SW480 (cell line): ENCODE data around the gene PLCB3.
"Not testable (repeated sequence)": the region's sequence is repeated elsewhere in the genome, so short reads cannot be mapped to it uniquely, and the experiment has no call there.

Experiments used
- DNase-seq: peaks from one replicate; pipeline ENCODE4 v3.0.0-alpha.2; 2016; ENCODE audit warnings: low spot score

Gene PLCB3

DNA sequence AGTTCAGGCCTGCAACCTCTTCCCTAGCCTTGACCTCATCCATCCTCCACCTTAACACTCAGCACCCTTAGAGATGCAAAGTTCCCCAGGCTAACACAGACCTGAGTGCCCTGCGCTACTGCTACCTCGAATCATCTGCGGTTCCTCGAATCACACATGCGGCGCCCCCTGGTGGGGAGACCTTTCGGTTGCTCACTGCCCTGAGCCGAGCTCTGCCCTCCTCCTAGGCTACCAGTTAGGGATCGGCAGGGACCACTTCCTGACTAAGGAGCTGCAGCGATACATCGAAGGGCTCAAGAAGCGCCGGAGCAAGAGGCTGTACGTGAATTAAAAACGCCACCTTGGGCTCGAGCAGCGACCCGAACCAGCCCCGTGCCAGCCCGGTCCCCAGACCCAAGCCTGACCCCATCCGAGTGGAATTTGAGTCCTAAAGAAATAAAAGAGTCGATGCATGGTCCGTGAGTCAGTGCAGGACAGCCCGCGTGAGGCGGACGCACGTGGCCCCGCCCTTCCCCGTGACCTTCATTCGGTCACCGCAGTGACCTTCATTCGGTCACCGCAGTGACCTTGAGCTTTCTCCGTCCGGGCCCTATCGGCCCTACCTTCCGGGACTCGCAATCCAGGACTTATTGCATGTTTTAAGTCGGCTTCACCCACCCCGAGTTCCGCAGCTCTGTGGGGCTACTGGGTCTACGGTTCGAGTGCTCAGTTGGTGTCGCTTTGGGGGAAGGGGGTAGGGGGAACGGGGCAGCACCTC, 53.2 kb downstream of the PLCB3 start:
- DNase-seq, result peak; percentile 93

DNA sequence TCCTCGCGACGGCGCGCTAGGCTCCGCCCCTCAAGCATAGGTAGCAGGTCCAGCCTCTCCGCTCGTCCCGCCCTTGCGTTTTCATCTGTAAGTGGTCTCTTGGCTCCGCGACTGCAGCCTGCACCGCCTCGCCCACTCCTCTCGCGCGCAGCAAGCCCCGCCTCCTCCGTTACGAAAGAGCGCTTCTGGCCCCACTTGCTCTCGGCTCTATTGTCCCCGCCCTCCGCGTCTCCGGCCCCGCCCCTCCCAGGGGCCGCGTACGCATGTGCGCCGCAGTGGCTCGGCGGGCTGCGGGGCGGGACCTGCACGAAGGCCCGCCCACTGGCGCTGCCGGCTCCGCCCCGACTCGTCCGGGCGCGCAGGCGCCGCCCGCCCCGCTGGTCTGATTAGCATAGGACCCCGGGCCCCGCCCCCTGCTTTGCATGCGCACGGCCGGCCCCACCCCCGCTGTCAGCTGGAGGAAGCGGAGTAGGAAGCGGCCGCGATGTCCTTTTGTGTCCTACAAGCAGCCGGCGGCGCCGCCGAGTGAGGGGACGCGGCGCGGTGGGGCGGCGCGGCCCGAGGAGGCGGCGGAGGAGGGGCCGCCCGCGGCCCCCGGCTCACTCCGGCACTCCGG, 53.9 kb downstream of the PLCB3 start, which contains the start of gene ESRRA:
ESRRA (plus strand) TSS at position 450 of the 616 bp plus-strand sequence. CDS start 1,656 bp downstream, outside the sequence.
- DNase-seq, result peak; percentile 99

DNA sequence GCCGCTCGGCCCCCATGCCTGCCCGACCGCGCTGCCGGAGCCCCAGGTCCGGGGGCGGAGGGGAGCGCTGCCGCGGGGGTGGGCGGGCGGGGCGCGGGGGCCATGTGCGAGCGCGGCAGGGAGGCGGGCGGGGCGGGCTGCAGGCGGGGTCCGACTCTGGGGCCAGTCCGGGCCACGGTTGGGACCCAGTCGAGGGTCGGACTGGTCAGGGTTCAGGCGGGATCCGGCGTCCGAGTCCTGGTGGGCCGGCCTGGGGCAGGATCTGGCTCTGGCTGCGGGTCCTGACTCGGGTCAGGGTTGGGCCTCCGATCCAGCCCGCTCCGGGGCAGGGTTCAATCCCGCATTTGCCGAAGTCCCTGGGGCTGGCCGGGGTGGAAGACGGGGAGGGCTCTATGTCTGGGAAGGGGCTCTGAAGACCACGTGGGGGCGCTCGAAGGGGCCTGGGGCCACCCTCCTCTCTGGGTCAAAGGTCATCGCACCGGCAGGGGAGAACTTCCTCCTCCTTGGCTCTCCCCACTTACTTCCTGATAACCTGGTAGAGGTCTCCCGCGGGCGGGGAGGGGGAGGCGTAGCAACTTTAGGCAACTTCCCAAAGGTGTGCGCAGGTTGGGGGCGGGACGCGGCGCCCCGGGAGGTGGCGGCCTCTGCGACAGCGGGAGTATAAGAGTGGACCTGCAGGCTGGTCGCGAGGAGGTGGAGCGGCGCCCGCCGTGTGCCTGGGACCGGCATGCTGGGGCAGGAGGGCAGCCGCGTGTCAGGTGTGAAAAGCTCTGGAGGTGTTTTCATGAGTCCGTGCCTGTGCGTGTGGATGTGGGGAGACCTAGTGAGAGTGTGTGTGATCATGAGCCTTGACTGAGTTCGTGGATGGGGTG, 54.6 kb downstream of the PLCB3 start:
- peak; percentile 74 for DNase-seq

DNA sequence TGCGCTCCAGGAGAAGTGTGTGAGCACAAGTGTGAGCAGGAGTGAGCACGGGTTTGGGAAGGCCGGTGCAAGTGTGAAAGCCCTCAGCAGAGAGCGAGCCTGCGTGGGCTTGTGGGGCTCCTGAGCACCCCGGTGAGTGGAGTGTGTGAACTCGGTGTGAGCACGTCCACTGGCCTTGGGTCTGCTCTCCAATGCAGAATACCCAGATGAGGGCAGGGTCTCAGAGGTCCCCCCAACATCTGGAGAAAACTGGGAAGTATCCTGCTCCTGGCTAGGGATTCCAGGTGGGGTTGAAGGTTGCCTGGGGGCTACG, 55.2 kb downstream of the PLCB3 start:
- DNase-seq, result no peak

DNA sequence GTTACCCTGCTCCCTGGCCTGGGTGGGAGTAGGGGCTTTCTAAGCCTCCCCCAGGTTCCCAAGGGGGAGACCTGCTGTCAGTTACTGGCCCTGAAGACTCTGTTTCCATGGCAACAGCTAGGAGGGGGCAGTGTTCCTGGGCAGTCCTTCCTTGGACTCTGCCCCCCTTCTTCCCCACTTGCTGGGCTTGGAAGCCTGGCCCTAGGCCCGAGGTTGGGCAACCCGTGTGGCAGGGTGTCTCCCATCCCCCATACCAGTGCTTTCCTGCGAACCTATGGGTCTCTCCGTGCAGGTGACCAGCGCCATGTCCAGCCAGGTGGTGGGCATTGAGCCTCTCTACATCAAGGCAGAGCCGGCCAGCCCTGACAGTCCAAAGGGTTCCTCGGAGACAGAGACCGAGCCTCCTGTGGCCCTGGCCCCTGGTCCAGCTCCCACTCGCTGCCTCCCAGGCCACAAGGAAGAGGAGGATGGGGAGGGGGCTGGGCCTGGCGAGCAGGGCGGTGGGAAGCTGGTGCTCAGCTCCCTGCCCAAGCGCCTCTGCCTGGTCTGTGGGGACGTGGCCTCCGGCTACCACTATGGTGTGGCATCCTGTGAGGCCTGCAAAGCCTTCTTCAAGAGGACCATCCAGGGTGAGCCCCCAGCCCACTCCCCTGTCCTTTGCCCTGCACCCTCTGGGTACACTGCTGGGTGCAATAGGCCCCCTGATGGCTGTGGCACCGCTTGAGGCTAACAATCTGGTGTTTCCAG, 55.7 kb downstream of the PLCB3 start:
- no peak for DNase-seq

DNA sequence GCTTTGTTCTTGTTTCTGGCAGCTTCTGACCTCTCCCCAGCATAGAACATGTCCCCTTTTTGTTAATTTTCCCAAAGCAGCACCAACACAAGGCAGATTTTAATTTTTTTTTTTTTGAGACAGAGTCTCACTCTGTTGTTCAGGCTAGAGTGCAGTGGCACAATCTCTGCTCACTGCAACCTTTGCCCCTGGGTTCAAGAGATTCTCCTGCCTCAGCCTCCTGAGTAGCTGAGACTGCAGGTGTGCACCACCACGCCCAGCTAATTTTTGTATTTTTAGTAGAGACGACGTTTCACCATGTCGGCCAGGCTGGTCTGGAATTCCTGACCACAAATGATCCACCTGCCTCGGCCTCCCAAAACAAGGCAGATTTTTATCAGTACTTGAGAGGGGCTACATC, 56.5 kb downstream of the PLCB3 start:
- DNase-seq, result not testable (repeated sequence)

DNA sequence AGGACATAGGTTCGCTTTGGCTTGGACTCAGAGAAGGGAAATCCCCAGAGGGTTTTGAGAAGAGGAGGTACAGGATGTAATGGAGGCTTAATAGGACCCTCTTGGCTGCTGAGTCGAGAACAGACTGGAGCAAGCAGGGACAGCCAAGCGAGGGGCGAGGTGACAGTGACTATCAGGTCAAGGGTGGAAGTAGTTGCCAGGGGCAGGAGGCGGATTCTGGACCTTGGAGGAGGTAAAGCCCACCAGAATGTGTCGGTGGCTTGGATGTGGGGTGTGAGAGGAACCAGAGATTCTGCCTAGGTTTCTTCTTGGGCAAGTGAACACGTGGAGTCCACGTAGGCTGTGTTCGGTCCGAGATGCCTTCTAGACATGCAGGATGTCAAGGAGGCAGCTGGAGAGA, 61.6 kb downstream of the PLCB3 start:
- no peak for DNase-seq

DNA sequence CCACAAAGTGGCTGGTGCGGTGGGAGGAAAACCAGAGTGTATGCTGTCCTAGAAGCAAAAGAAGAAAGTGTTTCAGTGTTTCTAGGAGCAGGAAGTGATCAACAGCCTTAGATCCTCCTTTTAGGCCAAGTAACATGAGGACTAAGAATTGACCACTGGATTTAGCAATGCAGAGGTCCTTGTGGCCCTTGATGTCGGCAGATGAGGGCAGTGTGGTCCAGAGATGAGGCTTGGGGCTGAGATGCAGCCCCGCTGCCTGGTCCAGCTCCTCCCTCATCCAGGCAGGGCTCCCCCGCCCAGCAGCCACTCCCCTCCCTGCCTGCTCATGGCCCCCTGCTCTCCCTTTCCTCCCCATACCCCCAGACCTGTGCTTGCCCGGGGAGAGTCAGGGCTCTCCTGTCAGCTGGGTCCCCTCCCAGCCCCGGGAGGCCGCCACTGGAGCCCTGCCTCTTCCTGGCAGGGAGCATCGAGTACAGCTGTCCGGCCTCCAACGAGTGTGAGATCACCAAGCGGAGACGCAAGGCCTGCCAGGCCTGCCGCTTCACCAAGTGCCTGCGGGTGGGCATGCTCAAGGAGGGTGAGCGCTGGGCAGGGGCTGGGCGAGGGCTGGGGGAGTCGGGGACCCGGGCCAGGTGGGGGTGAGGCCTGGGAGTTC, 62.3 kb downstream of the PLCB3 start:
- DNase-seq, result no peak

DNA sequence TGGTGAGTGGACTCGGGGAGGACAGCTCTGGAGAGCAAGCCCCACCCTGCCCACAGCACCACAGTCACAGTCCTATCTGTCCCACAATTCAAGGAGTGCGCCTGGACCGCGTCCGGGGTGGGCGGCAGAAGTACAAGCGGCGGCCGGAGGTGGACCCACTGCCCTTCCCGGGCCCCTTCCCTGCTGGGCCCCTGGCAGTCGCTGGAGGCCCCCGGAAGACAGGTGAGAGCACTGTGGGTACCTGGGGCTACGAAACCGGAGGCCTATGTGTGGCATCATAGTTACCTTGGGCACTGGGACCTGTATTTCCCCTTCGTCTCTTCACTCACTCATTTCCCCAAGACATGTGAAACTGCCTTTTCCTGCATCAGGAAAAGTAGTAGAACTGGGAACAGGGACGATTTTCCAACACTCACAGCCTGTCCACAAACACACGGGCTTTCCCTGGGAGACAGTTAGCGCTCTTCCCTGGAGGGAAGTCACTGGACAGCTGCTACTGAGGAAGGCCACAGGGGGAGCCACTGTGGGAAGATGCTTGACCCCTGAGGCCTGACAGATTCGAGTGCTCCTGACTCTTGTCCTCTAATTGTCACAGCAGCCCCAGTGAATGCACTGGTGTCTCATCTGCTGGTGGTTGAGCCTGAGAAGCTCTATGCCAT, 62.9 kb downstream of the PLCB3 start:
- no peak for DNase-seq

DNA sequence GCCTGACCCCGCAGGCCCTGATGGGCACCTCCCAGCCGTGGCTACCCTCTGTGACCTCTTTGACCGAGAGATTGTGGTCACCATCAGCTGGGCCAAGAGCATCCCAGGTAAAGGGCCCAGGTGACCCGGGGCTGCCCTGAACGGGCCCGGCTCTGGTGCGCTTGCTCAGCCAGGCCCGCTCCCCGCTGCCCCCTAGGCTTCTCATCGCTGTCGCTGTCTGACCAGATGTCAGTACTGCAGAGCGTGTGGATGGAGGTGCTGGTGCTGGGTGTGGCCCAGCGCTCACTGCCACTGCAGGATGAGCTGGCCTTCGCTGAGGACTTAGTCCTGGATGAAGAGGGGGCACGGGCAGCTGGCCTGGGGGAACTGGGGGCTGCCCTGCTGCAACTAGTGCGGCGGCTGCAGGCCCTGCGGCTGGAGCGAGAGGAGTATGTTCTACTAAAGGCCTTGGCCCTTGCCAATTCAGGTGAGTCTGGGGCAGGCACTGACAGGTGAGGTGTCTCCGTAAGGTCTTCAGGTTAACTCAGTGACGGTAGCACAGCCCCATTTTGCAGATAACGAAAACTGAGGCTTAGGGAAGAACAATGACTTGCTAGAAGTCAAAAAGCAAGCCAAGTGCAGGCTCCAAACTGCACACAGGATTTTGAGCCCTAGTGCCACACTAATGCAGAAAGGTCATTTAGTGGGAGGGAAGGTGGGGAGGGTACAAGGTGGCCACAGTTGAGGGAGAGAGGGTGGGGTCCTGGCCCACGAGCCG, 63.7 kb downstream of the PLCB3 start:
- DNase-seq, result no peak

DNA sequence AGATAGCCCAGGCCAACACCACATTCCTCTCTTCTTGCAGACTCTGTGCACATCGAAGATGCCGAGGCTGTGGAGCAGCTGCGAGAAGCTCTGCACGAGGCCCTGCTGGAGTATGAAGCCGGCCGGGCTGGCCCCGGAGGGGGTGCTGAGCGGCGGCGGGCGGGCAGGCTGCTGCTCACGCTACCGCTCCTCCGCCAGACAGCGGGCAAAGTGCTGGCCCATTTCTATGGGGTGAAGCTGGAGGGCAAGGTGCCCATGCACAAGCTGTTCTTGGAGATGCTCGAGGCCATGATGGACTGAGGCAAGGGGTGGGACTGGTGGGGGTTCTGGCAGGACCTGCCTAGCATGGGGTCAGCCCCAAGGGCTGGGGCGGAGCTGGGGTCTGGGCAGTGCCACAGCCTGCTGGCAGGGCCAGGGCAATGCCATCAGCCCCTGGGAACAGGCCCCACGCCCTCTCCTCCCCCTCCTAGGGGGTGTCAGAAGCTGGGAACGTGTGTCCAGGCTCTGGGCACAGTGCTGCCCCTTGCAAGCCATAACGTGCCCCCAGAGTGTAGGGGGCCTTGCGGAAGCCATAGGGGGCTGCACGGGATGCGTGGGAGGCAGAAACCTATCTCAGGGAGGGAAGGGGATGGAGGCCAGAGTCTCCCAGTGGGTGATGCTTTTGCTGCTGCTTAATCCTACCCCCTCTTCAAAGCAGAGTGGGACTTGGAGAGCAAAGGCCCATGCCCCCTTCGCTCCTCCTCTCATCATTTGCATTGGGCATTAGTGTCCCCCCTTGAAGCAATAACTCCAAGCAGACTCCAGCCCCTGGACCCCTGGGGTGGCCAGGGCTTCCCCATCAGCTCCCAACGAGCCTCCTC, 64.6 kb downstream of the PLCB3 start:
- not testable (repeated sequence) for DNase-seq

DNA sequence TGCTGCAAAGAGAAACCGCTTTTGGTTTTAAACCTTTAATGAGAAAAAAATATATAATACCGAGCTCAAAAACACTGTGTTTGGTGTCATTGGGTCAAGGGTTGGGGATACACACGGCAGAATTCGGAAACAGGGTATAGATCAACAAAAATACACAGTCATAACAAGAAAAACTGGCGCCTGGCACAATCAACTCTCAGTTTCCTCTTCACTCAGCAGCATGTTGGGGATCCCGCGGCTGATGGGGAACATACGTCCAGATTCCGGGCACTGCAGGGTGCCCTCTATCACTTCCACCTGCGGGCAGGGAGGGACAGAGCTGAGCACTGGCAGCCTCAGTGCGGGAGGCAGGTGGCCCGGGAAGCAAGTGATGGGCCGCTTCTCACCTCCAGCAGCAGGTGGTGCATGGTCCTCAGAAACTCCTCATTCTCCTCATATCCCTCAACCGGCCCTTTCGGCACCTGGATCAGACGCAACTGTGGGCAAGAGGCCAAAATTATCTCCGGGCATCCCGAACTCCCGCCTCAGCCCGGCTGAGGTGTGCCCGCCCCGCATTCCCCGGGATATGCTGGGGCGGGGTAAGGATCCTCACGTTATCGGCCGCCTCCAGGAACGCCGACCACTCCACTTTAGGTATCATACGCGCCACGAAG, 65.5 kb downstream of the PLCB3 start:
- peak; percentile 87 for DNase-seq

DNA sequence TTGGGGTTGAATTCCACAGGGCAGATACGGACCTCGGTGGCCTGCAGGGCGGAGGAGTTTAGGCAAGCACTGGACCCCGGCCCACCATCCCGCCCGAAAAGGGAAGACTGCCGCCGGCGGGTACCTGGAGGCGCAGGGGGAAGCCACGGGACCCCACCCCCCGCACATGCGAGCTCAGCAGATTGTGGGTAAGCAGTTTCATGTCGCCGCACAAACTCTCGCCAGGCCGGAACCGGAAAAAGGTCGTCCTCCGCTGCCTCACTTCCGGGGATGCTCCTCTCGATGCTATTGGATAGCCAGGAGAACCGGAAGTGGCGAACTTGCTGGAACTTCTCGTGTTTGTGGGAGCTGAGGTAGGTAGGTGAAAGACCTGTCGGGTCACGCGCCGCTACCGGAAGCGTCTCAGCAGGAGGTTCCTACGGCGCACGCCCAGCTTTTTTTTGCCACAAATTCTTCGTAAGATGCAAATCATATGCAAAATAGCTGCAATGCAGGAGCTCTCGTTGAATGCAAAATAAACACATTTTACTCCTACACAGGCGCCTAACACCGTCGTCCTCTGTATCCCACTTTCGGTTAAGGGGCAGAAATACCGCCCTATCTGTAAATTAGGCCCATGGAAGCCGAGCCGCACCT, 66.1 kb downstream of the PLCB3 start, which contains the start of gene TRMT112:
TRMT112 (minus strand) TSS at position 235 of the 636 bp plus-strand sequence; CDS start at position 202, 33 bp downstream.
- DNase-seq, result peak; percentile 100

DNA sequence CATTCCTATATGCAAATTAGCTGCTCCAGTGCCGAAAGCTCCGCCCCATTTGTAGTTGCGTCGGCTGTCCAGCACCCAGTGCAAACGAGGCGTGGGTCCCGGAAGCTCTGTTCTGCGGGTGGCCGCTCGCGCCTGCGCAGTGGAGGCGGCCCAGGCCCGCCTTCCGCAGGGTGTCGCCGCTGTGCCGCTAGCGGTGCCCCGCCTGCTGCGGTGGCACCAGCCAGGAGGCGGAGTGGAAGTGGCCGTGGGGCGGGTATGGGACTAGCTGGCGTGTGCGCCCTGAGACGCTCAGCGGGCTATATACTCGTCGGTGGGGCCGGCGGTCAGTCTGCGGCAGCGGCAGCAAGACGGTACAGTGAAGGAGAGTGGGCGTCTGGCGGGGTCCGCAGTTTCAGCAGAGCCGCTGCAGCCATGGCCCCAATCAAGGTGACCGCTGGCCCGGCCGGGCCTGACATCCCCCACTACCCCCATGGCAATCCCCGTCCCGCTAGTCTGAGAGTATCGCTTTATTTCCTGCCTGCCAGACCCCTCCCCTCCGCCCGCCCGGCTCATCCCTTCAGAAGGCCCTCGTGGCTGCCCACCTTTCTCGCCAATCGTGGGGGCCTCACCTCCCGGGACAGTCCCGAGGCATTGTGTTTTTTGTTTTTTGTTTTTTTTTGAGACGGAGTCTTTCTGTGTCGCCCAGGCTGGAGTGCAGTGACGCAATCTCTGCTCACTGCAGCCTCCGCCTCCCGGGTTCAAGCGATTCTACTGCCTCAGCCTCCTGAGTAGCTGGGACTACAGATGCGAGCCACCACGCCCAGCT, 66.8 kb downstream of the PLCB3 start, which contains the start of gene PRDX5:
PRDX5 (plus strand) TSS at position 161 of the 805 bp plus-strand sequence; CDS start at position 256, 95 bp downstream.
- DNase-seq, result peak; percentile 97
